SK-N-MC (cell line): ENCODE data around the gene GLRX2.

ENCODE experiments used
- DNase-seq: peaks from one replicate; pipeline ENCODE4 v3.0.0-alpha.2; 2011; ENCODE audit warnings: low read depth, low spot score
- H3K27ac ChIP-seq: fragments of 200-600 bp; sonication (generic); 2 replicates; pipeline ENCODE4 v1.5.1; 2016; ENCODE audit warnings: mixed run types
- H3K36me3 ChIP-seq: fragments of 200-600 bp; sonication (generic); 2 replicates; pipeline ENCODE4 v1.6.1; 2017; ENCODE audit warnings: antibody characterized with exemption, low read length, mixed read lengths; ENCODE audit not compliant: insufficient read depth
- H3K4me3 ChIP-seq: fragments of 200-600 bp; sonication (generic); 2 replicates; pipeline ENCODE4 v1.5.1; 2016
- H3K9ac ChIP-seq: fragments of 200-600 bp; sonication (generic); 2 replicates; pipeline ENCODE4 v1.8.0; 2017; ENCODE audit warnings: mixed run types, mixed read lengths; ENCODE audit not compliant: insufficient read length
- H3K9me3 ChIP-seq: fragments of 200-600 bp; sonication (generic); 2 replicates; pipeline ENCODE4 v1.6.1; 2017; ENCODE audit warnings: low read depth, mild to moderate bottlenecking, antibody characterized with exemption, low read length, moderate library complexity, mixed read lengths
- EZH2 ChIP-seq: fragments of 200-600 bp; sonication (generic); IDR thresholded peaks from one replicate; pipeline ENCODE4 v1.6.1; 2017; ENCODE audit warnings: antibody characterized with exemption
- FOXP2 ChIP-seq: optimal IDR thresholded peaks from 2 replicates; pipeline ENCODE3; 2011; ENCODE audit warnings: mild to moderate bottlenecking, moderate library complexity; ENCODE audit not compliant: insufficient read depth; ENCODE audit errors: extremely low read length, control extremely low read depth
- POLR2AphosphoS5 ChIP-seq: IDR thresholded peaks from 2 replicates; pipeline ENCODE4 v1.6.1; 2012; ENCODE audit warnings: mild to moderate bottlenecking, low read depth, low read length, borderline replicate concordance

Gene GLRX2

DNA sequence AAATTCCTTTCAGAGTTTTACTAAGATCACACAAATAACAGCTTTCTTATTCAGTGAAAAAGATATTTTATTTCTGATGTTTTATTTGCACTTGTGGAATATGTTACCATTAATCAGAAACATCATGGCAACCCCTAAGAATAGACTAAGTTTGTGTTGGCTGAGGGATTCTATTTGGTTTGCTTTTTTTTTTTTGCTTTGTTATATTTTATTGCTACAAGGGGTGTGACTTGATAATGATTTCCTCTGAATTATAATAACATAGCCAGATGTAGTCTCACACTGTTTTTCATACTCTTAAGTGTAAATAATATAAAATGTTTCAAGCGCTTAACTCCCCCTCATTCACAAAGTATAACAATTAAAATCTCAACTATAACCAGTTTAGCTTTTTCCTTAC is 20.0 kb downstream of the GLRX2 start:
- H3K9ac ChIP-seq = no peak overlapping the region
- no peaks in the 10 kb centered on the region for H3K9me3 ChIP-seq
- TF ChIP-seq POLR2AphosphoS5 (no peak), EZH2 (no peak), FOXP2 (no peak)
- no peak overlapping the region for H3K4me3 ChIP-seq
- no peak for DNase-seq
- H3K27ac ChIP-seq = no peak overlapping the region; the same call in 1 of the 2 replicates
- H3K36me3 ChIP-seq = peaks cover 76% of the 10 kb centered on the region

DNA sequence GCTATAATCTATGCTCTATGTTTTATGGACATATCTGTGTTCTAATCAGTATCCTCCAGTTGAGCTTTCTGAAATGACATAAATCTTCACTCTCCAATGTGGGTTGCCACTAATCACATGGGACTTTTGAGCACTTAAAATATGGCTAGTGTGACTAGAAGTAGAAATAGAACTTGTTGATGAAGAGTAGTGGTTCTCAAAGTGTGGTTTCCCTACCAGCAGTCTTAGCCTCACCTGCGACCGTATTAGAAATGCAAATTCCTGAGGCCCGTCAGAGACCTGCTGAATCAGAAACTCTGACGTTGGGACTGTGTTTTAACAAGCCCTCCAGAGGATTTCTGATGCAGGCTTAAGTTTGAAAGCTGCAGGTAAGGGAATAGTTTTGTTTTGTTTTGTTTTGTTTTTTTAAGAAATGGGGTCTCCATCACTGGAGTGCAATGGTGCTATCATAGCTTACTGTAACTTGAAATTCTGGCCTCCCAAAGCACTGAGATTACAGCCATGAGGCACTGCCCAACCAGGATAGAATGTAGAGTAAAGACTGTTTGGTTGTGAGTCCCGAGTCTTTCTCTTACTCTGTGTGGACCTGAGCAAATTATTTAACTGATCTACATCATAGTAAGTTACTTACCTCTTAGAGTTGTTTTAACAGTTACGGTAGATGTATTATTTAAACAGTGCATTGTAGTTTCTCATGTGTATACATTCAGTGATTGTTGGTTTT is 21.7 kb downstream of the GLRX2 start:
- peaks cover 3% of the 10 kb centered on the region; the same call in 1 of the 2 replicates for H3K9me3 ChIP-seq
- peaks cover 78% of the 10 kb centered on the region for H3K36me3 ChIP-seq

DNA sequence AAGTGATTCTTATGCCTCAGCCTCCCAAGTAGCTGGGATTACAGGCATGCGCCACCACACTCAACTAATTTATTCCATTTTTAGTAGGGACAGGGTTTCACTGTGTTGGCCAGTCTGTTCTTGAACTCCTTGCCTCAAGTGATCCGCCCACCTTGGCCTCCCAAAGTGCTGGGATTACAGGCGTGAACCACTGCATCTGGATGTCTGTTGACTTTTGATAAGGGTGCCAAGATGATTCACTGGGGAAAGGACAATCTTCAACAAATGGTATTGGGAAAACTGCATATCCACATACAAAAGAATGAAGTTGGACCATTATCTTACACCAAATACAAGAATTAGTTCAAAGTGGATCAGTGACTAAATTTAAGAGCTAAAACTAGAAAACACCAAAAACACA is 26.0 kb downstream of the GLRX2 start:
- no peak overlapping the region for H3K9ac ChIP-seq
- H3K4me3 ChIP-seq = no peak overlapping the region
- peaks cover 89% of the 10 kb centered on the region for H3K36me3 ChIP-seq
- no peak for TF ChIP-seq EZH2
- TF ChIP-seq FOXP2 = no peak
- no peak for TF ChIP-seq POLR2AphosphoS5
- peaks cover 23% of the 10 kb centered on the region for H3K9me3 ChIP-seq
- H3K27ac ChIP-seq = no peak overlapping the region
- DNase-seq = no peak

More for the DNA sequence above, 21.7 kb downstream of the GLRX2 start:
- H3K9ac ChIP-seq = no peak overlapping the region
- no peak for DNase-seq
- TF ChIP-seq POLR2AphosphoS5 (no peak), FOXP2 (no peak), EZH2 (no peak)
- H3K27ac ChIP-seq = no peak overlapping the region
- H3K4me3 ChIP-seq = no peak overlapping the region

DNA sequence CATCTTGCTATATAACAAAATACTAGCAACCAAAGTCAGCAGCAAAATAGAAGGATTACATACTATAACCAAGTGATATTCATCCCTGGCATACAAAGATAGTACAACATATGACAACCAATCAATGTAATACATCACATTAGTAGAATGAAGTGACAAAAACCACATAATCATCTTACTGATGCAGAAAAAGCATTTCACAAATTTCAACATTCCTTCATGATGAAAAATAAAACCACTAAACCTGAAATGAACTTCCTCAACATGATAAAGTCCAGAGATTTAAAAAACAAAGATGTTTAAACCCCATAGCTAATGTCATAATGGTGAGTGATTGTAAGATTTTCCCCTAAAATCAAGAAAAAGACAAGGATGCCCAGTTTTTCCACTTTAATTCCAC is 27.2 kb downstream of the GLRX2 start:
- no peak overlapping the region for H3K27ac ChIP-seq
- DNase-seq = no peak
- TF ChIP-seq EZH2 = no peak
- TF ChIP-seq FOXP2 = no peak
- TF ChIP-seq POLR2AphosphoS5 = no peak
- H3K9ac ChIP-seq = no peak overlapping the region
- H3K9me3 ChIP-seq = peaks cover 23% of the 10 kb centered on the region
- H3K36me3 ChIP-seq = peaks cover 83% of the 10 kb centered on the region
- H3K4me3 ChIP-seq = no peak overlapping the region

DNA sequence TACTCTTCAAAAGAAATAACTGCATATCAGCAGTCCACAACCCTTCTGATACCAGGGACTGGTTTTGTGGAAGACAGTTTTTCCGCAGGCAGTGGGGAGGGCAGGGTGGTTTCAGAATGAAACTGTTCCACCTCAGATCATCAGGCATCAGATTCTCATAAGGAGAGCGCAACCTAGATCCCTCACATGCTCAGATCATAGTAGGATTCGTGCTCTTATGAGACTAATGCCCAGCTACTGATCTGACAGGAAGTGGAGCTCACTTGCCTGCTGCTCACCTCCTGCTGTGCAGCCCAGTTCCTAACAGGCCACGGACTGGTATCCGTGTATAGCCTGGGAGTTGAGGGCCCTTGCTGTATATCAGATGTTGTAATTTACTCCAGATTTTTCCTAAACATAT is 34.3 kb downstream of the GLRX2 start:
- DNase-seq = no peak
- H3K27ac ChIP-seq = peak overlapping the region; percentile 74
- H3K9ac ChIP-seq = no peak overlapping the region

DNA sequence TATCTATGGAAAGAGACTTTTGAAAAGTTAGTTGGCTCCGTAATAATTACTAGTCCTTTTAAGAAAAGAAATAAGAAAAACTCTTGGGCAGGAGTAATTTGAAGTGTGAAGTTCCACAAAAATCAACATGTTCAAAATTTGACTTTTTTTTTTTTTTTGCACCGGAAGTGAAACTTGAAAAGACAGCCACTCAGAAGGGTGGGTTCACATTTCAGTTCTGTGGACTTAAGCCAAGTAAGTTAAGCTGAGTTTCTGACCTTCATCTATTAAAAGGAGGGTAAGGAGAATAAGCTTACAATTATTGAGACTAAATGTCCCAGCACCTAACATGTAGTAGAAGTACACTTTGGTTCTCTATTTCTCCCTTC is 34.8 kb downstream of the GLRX2 start:
- peak overlapping the region; percentile 5; the same call in 1 of the 2 replicates for H3K4me3 ChIP-seq
- no peak for DNase-seq
- no peak overlapping the region for H3K9ac ChIP-seq
- H3K9me3 ChIP-seq = no peaks in the 10 kb centered on the region
- no peak for TF ChIP-seq POLR2AphosphoS5
- TF ChIP-seq FOXP2 = no peak
- TF ChIP-seq EZH2 = no peak
- peaks cover 34% of the 10 kb centered on the region for H3K36me3 ChIP-seq
- H3K27ac ChIP-seq = peak overlapping the region; percentile 74

More for the DNA sequence above, 34.3 kb downstream of the GLRX2 start:
- no peaks in the 10 kb centered on the region for H3K9me3 ChIP-seq
- peaks cover 39% of the 10 kb centered on the region for H3K36me3 ChIP-seq
- TF ChIP-seq POLR2AphosphoS5 (no peak), FOXP2 (no peak), EZH2 (no peak)
- 0 out of 2 replicates have a peak overlapping the region, but pooled peaks have one; percentile 36 for H3K4me3 ChIP-seq

DNA sequence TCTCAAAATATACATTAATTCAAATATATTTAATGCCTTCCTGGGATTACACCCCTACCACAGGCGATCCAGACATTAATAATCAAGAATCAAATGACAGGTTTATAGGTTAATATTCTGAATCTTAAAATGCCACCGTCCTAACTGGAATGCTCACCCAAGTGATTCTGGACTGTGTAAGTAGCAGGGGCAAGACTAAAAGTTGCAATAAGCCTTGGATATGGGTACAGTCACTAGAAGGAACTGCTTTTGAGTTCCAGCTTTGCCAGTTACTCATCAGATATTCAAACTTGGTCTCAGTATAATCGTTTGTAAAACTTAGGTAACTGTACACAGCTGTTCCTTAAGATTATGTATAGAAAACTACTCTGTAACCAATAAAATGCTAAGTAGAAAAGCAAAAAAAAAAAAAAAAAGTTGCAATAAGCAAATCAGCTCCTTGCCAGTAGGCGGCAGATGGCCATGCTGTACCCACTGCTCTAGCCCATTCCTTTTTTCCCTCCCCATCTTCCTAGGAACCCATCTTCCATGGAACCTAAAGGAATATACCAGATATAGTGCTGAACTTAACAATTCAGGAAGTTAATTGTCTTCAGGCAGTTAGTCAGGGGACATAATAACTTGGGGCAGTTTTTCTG is 35.3 kb downstream of the GLRX2 start:
- H3K9ac ChIP-seq = no peak overlapping the region
- peak overlapping the region; percentile 74 for H3K27ac ChIP-seq
- TF ChIP-seq EZH2 (no peak), POLR2AphosphoS5 (no peak), FOXP2 (no peak)
- H3K36me3 ChIP-seq = peaks cover 32% of the 10 kb centered on the region
- peak overlapping the region; percentile 5; the same call in 1 of the 2 replicates for H3K4me3 ChIP-seq
- no peak for DNase-seq
- no peaks in the 10 kb centered on the region for H3K9me3 ChIP-seq

DNA sequence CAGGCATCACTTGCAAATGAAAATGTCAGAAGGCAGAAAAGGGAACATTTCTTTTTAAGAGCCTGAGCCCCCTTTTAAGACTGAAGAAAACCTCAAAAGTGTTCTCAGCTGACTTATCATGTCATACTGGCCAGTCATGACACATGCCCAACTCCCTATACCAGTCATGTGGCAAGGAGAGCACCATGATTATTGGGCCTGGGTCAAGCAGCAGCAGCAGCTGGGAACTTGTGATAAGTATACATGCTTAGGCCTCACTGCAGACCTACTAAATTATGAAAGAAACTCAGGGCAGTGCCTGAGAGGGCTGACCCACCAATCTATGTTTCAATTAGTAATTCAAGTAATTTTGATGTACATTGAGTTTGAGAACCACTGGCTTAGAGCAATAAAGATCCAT is 37.2 kb downstream of the GLRX2 start:
- H3K9ac ChIP-seq = no peak overlapping the region
- no peak for TF ChIP-seq FOXP2
- no peak for TF ChIP-seq POLR2AphosphoS5
- TF ChIP-seq EZH2 = no peak
- no peak for DNase-seq
- H3K36me3 ChIP-seq = peaks cover 26% of the 10 kb centered on the region
- H3K27ac ChIP-seq = no peak overlapping the region
- no peak overlapping the region for H3K4me3 ChIP-seq
- H3K9me3 ChIP-seq = no peaks in the 10 kb centered on the region
